EH (cell line): ENCODE data around the gene RAB31.
"Not testable (repeated sequence)": the region's sequence is repeated elsewhere in the genome, so short reads cannot be mapped to it uniquely, and the experiment has no call there.

Source experiments
- DNase-seq: peaks from one replicate; pipeline ENCODE4 v3.0.0-alpha.2; 2015; ENCODE audit warnings: low read depth

RAB31 gene

DNA sequence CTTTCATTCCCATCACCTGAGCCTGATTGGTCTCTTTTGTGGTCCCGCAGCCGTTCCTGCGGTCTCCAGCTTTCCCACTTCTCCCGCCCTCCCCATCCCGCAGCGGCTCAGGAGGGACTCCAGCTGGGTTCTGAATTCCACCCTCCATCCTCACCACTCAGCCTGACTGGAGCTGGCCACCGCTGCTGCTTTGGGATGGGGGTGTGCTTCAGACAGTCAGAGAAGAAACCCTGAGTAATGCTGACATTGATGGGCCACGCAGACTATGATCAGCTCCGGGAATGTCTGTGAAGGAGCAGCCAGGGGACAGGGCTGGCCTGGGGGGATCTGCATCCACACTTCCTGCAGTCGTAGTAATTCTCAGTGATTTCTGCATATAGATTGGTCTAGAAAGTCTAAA is 131.8 kb downstream of the RAB31 start:
- DNase-seq, result no peak

DNA sequence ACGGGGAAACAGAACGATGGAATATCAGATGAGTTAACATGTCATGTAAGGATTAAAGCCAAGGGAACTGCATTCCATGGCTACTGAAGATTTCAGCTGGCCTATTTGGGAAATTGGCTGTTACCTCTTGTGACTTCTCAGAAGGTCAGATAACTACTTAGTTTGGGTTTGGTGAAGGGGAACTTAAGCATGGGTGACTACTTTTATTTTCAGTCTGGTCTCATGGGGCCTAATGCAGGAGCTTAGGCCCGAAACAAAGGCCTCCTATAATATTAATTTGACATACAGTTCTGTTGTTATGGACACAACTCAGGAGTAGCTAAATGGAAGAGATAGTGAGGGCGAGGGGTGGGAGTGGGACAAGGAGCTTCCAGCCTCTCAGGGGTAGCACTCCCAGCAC is 133.7 kb downstream of the RAB31 start:
- DNase-seq, result no peak

GRCh38 chr18:9842448-9842847 is 134.3 kb downstream of the RAB31 start:
- DNase-seq, result no peak

GRCh38 chr18:9845256-9845655 is 137.2 kb downstream of the RAB31 start:
- no peak for DNase-seq

GRCh38 chr18:9846162-9846925 is 138.2 kb downstream of the RAB31 start:
- DNase-seq, result no peak

GRCh38 chr18:9848170-9848879 is 140.2 kb downstream of the RAB31 start:
- no peak for DNase-seq

DNA sequence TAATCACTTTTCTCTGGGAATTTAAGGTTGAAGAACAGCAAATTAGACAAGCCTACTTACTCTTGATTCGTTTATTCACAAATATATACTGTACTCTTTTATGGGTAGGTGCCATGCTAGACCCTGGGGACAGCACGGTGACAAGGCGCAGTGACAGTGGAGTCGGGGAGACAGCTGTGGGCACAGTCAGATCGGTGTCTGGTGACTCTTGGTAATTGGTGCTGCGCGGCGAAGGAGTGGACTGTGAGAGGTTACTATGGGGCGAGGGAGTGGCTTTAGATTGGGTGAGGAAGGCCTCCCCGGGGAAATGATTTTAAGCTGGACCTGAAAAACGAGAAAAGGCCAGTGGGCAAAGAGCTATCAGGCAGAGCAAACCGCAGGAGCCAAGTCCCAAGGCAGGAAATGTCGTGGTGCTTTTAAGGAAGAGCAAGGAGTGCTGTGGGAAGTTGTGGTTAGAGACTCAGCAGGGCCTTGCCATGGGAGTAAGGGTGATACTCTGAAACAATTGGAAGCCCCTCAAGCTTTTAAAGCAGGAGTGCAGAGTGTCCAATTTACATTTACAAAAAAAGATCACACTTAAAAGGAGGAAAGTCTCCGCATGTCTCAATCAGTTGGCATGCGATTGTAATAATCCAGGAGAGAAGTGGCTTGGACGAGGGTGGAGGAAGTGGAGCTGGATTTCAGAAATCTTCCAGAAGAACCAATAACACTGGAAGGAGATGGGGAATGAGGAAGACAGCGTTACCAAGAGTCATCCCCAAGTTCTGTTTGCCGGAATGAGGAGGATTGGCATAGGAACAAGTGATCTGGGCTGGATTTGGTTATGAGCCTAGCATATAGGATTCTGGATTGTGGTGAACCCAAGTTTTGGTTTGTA is 141.5 kb downstream of the RAB31 start:
- no peak for DNase-seq

- no peak for DNase-seq
These were observed 142.2 kb downstream of the RAB31 start for GRCh38 chr18:9850309-9850708.

DNA sequence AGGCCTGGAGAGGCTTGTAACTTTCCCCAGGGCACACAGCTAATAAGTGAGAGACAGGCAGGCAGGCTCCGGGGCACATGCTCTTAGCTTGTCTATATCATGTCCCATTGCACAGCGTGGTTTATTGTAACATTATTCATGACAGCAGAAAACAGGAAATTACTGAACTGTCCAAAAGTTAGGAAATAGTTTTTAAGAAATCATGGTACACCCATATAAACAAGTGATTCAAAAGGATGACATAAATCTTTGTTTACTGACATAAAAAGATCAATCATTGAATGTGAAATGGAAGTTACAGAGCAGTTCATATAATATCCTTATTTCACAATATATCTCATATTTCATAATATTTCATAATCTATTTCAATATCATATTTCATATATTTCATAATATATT is 143.4 kb downstream of the RAB31 start:
- DNase-seq, result no peak

DNA sequence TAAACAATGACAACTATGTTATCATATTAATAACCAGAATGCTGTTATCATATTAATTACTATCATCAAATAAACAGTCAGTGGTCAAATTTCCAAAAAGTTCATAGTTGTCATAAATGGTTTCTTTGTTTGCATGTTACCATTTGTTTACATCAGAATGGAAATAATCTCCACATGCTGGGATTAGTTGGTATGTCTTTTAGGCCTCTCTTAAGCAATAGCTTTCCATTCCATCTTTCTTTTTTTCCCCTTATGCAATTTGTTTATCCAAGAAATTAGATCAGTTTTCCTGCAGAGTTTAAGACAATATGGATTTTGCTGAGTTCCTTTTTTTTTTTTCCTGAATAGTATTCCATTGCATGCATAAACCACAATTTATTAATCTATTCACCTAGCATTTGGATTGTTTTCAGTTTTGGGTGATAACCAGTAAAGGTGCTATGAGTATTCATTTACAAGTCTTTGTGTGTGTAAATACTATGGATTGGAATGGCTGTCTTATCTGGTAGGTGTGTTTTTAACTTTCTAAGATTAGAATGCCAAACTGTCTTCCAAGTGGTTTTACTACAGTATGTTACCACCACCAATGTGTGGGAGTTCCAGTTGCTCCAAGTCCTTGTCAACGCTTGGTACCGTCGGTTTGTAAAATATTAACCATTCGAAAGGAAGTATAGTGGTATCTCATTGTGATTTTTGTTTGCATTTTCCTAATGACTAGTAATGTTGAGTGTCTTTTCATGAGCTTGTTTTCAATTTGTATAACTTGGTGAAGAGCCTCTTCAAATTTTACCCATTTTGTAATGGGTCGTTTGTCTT is 144.4 kb downstream of the RAB31 start:
- DNase-seq, result no peak

DNA sequence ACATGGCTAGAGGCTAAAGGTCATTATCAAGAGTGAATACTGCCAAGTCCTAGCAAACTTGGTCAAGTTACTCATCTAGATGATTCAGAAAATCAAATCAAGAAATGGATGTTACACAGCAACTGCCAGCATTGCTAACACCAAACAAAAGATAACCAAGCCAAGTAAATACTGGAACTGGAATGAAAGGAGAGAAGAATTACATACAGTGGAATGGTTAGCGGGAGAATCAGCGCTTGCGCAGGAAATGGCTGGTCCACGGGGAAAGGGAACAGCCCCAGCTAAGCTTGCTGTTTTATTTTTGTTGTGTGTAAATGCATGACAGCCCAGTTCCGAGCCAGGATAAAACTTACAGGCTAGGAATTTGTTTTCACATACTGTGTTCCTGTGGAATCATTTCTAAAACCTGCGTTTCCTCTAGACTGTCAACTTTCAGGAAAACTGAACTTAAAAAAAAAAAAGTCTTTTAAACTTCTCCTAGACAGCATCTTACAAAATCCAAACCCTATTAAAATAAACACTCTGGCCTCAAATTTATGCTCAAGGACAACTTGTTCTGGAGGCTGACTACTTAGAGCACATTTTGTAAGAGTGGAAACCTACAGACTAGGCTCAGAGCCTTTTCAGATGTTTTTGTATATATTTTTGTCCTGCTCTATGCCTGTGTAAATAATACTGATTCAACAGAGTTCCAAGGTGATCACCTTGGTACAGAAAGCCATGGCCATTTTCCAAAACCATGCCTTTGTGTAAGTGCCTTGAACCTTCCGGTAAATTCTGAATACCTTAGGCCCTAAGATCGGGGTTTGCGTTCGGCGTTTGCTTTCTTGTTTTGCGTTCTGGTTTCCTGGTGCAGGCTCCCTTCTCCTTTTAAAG is 146.9 kb downstream of the RAB31 start:
- DNase-seq, result no peak

DNA sequence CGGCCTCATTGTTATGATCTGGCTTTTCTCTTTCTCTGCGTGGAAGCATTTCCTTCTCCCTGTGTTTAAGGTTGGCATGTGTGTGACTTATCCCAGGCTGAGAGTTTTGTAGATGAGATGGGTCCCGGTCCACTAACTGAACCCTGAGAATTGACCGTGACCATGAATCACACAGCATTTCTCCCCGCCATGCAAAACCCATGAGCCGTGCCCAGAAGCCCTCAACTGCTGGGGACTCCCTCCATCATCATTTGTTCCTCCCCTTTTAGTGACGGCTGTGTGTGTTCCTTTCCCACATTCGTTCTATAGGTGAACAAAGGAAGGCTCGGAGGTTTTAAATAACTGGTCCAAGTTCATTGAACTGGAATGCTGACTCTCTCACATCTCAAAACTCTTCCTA is 147.6 kb downstream of the RAB31 start:
- DNase-seq, result no peak

- DNase-seq, result no peak
These were observed 148.0 kb downstream of the RAB31 start for GRCh38 chr18:9856092-9856491.

DNA sequence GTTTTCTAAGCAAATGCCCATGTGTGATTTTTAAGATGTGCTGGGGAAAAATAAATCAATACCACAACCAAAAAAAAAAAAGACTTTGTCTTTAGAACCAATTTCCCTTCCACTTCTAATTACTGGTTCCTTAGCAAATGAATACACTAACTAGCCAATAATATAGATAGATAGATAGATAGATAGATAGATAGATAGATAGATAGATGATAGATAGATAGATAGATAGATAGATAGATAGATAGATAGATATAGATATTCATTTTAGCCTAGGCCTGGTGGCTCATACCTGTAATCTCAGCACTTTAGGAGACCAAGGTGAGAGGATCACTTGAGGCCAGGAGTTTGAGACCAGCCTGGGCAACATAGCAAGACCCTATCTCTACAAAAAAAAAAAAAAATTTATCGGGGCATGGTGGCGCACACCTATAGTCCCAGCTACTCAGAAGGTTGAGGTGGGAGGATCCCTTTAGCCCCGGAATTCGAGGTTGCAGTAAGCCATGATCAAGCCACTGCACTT is 149.4 kb downstream of the RAB31 start:
- not testable (repeated sequence) for DNase-seq

DNA sequence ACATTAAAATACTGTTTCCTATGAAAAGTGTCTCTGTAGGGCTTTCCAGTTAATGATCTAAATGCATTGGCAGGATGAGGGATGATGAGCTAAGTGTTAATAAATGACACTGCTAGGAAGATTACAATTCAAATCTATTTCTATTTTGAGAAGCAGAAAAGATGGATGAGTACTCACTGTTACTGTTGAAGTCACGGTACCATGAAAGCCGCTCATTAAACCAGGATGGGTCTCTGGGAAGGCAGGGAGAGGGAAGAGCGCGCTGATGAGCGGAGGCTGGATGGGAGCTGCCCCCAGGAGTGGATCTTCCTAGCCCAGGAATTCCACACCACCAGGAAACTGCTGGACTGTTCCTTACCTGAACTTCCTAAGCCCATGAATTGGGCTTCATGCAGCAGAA is 150.5 kb downstream of the RAB31 start:
- no peak for DNase-seq

DNA sequence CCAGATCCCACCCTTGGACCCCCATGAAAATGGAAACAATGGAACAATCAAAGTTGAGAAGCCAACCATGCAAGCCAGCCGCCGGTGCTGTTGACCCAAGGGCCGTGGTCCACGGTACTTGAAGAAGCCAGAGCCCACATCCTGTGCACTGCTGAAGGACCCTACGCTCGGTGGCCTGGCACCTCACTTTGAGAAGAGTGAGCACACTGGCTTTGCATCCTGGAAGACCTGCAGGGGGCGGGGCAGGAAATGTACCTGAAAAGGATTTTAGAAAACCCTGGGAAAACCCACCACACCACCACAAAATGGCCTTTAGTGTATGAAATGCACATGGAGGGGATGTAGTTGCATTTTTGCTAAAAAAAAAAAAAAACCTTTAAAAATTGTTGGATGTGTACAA is 151.1 kb downstream of the RAB31 start:
- DNase-seq, result no peak

DNA sequence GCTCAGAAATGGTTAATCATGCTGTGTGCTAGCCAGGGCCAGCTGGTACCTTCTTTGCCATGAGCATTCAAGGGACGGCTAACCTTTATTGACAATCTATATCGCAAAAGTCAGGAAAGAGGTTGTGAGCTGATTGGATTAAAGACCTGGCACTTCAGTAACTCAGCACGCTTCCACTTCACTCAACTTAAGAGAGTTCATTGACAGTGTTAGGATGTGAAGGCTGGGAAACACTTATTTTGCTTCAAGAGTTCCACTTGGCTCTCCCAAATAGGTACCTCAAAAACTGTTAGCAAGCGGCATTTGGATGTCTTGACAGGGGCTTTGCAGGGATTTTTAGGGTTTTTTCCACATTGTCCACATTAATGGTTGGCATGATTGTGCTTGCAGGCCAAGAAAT is 152.6 kb downstream of the RAB31 start:
- no peak for DNase-seq

DNA sequence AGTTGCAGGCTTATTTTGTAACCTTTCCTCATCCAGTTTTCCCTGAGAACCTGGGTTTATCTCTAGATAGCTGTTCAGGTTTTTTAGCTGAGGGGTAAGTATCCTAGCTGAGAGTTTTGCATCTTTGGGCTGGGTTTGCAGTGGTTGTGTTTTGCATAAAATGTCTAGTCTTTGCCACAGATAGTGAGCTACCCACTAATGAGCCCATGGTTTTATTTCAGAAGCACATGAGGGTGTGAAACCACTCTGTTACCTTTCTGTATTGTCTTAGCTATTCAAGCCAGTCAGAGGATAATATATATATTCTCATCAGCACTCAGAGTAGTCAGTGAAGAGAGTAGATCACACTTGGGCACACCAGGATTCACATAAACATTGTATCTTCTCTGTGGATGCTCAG is 153.1 kb downstream of the RAB31 start:
- DNase-seq, result no peak

- DNase-seq, result no peak
These were observed 153.8 kb downstream of the RAB31 start for GRCh38 chr18:9861933-9862332.

- DNase-seq, result no peak
These were observed 154.6 kb downstream of the RAB31 start for GRCh38 chr18:9862686-9863085.

- no peak for DNase-seq
These were observed 155.2 kb downstream of the RAB31 start for GRCh38 chr18:9863282-9863681.
